Smooth muscle cell (in vitro differentiated cells): ENCODE results near the gene GJB1. TPM values are rescaled to one million over a fixed set of nuclear protein-coding genes. Genes with fewer than 3 reads are reported as not detected.

ENCODE experiments used
- DNase-seq: peaks from one replicate; lab custom pipeline; 2025; ENCODE audit not compliant: unreplicated experiment; lab: John Stamatoyannopoulos, UW
- H2AFZ ChIP-seq: fragments of 200-600 bp; sonication (generic); 2 replicates; pipeline ENCODE4 v1.6.0; 2016; ENCODE audit warnings: antibody characterized with exemption, low read depth, mild to moderate bottlenecking
- H3F3A ChIP-seq: fragments of 200-600 bp; sonication (generic); 2 replicates; pipeline ENCODE4 v1.6.0; 2017; ENCODE audit warnings: antibody characterized with exemption, low read depth
- H3K27ac ChIP-seq: fragments of 200-600 bp; sonication (generic); 2 replicates; pipeline ENCODE4 v1.5.1; 2016; ENCODE audit warnings: low read depth, mild to moderate bottlenecking
- H3K27me3 ChIP-seq: fragments of 200-600 bp; sonication (generic); 2 replicates; pipeline ENCODE4 v1.6.1; 2016; ENCODE audit warnings: low read depth, mild to moderate bottlenecking
- H3K36me3 ChIP-seq: fragments of 200-600 bp; sonication (generic); 2 replicates; pipeline ENCODE4 v1.5.1; 2016; ENCODE audit warnings: low read depth
- H3K4me1 ChIP-seq: fragments of 200-600 bp; sonication (generic); 2 replicates; pipeline ENCODE4 v1.5.1; 2016; ENCODE audit warnings: low read depth
- H3K4me2 ChIP-seq: fragments of 200-600 bp; sonication (generic); 2 replicates; pipeline ENCODE4 v1.6.0; 2016; ENCODE audit warnings: mild to moderate bottlenecking
- H3K4me3 ChIP-seq: fragments of 200-600 bp; sonication (generic); 2 replicates; pipeline ENCODE4 v1.5.1; 2016; ENCODE audit warnings: mild to moderate bottlenecking
- H3K79me2 ChIP-seq: fragments of 200-600 bp; sonication (generic); 2 replicates; pipeline ENCODE4 v1.6.0; 2016; ENCODE audit warnings: low read depth, mild to moderate bottlenecking
- H3K9ac ChIP-seq: fragments of 200-600 bp; sonication (generic); 2 replicates; pipeline ENCODE4 v1.6.0; 2016; ENCODE audit warnings: low read depth
- H3K9me3 ChIP-seq: fragments of 200-600 bp; sonication (generic); replicated peaks from 2 replicates; pipeline ENCODE4 v1.5.1; 2016; ENCODE audit warnings: low read depth
- H4K20me1 ChIP-seq: fragments of 200-600 bp; sonication (generic); 2 replicates; pipeline ENCODE4 v1.6.0; 2016; ENCODE audit warnings: low read depth
- CTCF ChIP-seq: fragments of 200-600 bp; sonication (generic); IDR thresholded peaks from 2 replicates; pipeline ENCODE4 v1.5.1; 2017; ENCODE audit warnings: borderline replicate concordance, mild to moderate bottlenecking, antibody characterized with exemption; ENCODE audit not compliant: insufficient read depth, poor library complexity, severe bottlenecking
- WGBS: methylation state at CpG from one replicate; pipeline ENCODE4 v1.1.7; 2016; ENCODE audit warnings: low lambda C conversion rate; 5-methylcytosine and 5-hydroxymethylcytosine counted together
- polyA plus RNA-seq: library from polyadenylated mRNA; unstranded; fragments of >200 nt; fragmentation: Nextera tagmentation; extraction: Ambion mirVana; gene quantifications from 2 replicates; pipeline ENCODE4 v1.2.1, GENCODE V29; 2016
- total RNA-seq: library from RNA; depleted of rRNA; stranded (reverse); fragments of >200 nt; gene quantifications from 2 replicates; pipeline ENCODE4 v1.2.3, GENCODE V29; 2014

The GJB1 gene
- total and polyA plus RNA-seq, 2 experiments from 2014 or later = not detected

GRCh38 chrX:71184092-71184491, 38.9 kb upstream of the GJB1 start:
- H3K4me1 ChIP-seq = peaks cover 13% of the 10 kb centered on the region
- no peaks in the 10 kb centered on the region for H3K27me3 ChIP-seq
- no peak for TF ChIP-seq CTCF
- H3K9me3 ChIP-seq = no peaks in the 10 kb centered on the region
- no peaks in the 10 kb centered on the region for H4K20me1 ChIP-seq
- H3K4me2 ChIP-seq = no peak overlapping the region
- H3K4me3 ChIP-seq = no peak overlapping the region
- H3K36me3 ChIP-seq = no peaks in the 10 kb centered on the region
- no peaks in the 10 kb centered on the region for H3F3A ChIP-seq
- no peak for DNase-seq
- H2AFZ ChIP-seq = no peak overlapping the region
- H3K9ac ChIP-seq = no peak overlapping the region
- peak overlapping the region; percentile 86 for H3K27ac ChIP-seq
- no peaks in the 10 kb centered on the region for H3K79me2 ChIP-seq
- WGBS = 66% methylated on average over 5 of the region's 5 CpGs

- 87% methylated on average over 4 of the region's 4 CpGs for WGBS
Observed at GRCh38 chrX:71184803-71185495, 38.1 kb upstream of the GJB1 start.

GRCh38 chrX:71191248-71191647, 31.8 kb upstream of the GJB1 start:
- Histone ChIP-seq H3K79me2 (no peaks in the 10 kb centered on the region), H3K4me1 (no peaks in the 10 kb centered on the region), H3K27me3 (no peaks in the 10 kb centered on the region), H3K4me3 (no peak overlapping the region), H3K4me2 (no peak overlapping the region), H2AFZ (no peak overlapping the region), H3K27ac (no peak overlapping the region), H3K9ac (no peak overlapping the region), H3K9me3 (no peaks in the 10 kb centered on the region), H3F3A (no peaks in the 10 kb centered on the region), H4K20me1 (no peaks in the 10 kb centered on the region), H3K36me3 (no peaks in the 10 kb centered on the region)
- DNase-seq = no peak
- TF ChIP-seq CTCF = no peak

More at GRCh38 chrX:71184803-71185495, 38.1 kb upstream of the GJB1 start:
- Histone ChIP-seq H4K20me1 (no peaks in the 10 kb centered on the region), H3K4me3 (no peak overlapping the region), H3K9ac (no peak overlapping the region), H3F3A (no peaks in the 10 kb centered on the region), H3K27me3 (no peaks in the 10 kb centered on the region), H3K4me1 (peaks cover 13% of the 10 kb centered on the region), H3K4me2 (no peak overlapping the region), H3K79me2 (no peaks in the 10 kb centered on the region), H2AFZ (no peak overlapping the region), H3K36me3 (no peaks in the 10 kb centered on the region), H3K9me3 (no peaks in the 10 kb centered on the region), H3K27ac (no peak overlapping the region)
- no peak for TF ChIP-seq CTCF
- no peak for DNase-seq
